Measurements from ENCODE around the gene PVALEF.

GRCh38 chr17:81189016-81189415 is 23.7 kb downstream of the PVALEF start:
- TF ChIP-seq EZH2 (IDR thresholded peaks at IDR 0.05; ENCODE audit: low read length, missing control alignments) (no peak), CTCF (conservative IDR thresholded peaks at IDR 0.05 in 1 of 2, IDR thresholded peaks at IDR 0.05 in 1 of 2; ENCODE audit: low read depth in 1 of 2, low read length in 2 of 2) (no peak)
